HG03103 (cell line): ENCODE results near the gene FADS3.

ENCODE experiments used
- ATAC-seq: cut with Tn5 transposase; IDR thresholded peaks from one replicate; pipeline ENCODE4 v1.9.1; 2021; ENCODE audit warnings: low read depth; ENCODE audit not compliant: unreplicated experiment

The FADS3 gene

DNA sequence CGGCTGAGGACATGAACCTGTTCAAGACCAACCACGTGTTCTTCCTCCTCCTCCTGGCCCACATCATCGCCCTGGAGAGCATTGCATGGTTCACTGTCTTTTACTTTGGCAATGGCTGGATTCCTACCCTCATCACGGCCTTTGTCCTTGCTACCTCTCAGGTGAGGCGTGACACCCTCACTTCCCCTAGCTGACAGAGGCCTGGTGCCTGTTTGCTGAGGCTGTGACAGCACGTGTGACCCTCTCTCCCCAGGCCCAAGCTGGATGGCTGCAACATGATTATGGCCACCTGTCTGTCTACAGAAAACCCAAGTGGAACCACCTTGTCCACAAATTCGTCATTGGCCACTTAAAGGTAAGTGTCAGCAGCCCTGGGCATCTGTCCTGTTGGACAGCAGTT is 51.0 kb downstream of the FADS3 start:
- no peak for ATAC-seq

DNA sequence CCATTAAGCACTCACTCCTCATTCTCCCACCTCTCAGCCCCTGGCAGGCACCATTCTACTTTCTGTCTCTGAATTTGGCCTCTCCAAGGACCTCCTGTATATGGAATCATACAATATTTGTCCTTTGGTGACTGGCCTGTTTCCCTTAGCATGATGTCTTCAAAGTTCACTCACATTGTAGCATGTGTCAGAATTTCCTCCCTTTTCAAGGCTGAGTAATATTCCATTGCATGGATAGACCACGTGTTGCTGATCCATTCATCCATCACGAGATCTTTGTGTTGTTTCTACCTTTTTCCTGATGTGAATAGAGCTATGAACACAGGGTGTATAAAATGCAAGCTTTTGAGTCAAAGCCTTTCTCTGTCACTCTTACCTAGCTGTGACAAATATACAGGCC is 51.6 kb downstream of the FADS3 start:
- ATAC-seq = no peak

DNA sequence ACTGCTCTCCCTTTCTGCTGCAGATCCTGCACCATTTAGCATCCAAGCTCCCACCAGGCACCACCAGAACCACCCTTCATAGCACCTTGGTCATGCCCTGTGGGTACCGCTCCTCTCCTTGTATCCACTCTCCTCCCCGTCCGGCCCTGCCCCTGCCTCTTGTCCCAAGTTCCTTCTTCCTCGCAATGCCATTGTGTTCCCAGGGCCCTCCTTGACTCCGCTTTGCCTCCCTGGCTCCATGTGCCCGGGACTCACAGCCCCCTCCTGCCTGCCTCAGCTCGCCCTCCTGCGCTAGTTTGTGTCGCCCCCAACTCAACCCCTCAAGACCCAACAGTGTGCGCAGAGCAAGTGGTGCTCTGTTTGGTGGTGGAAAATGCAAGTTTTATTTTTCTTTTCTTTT is 52.4 kb downstream of the FADS3 start:
- no peak for ATAC-seq

DNA sequence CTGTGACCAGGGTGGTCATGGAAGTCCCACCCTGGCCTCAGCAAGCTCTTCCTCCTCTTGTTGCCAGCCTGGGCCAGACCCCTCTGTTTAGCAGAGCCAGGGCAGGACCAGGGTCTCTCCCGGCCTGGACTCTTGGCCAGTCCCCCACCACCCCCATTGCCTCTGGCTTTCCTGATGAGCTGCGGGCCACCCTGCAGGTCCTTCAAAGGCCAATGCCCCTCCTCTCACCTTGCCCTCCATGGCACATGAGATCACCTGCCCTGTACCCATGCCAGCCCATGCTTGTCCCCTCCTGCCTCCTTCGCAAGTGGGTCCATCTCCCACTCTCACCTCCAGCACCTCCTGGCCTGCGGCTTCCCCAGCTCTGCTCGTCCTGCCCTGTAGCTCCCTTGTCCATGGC is 52.8 kb downstream of the FADS3 start:
- no peak for ATAC-seq

DNA sequence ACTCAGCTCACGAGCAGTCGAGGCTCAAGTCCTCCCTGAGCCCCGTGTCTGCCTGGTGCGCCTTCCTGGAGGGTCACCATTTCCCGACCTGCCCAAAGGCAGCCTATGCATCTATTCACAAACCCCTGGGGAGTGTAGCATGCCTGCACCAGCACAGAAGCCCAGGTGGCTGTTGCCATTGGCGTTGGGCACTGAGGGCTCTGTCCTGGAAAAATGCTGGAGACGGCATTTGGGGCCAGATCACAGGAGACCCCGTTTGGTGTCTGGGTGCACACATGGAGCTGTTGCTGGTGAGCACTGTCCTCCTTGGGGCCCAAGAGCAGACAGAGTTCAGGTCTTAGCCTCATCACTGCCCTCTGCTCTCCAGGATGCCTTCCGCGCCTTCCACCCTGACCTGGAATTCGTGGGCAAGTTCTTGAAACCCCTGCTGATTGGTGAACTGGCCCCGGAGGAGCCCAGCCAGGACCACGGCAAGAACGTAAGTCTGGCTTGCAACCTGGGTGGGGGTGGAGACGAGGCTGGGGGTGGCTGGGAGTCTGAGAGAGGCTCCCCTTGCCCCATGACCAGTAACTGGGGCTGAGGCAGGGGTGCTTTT is 53.8 kb downstream of the FADS3 start:
- ATAC-seq = no peak

DNA sequence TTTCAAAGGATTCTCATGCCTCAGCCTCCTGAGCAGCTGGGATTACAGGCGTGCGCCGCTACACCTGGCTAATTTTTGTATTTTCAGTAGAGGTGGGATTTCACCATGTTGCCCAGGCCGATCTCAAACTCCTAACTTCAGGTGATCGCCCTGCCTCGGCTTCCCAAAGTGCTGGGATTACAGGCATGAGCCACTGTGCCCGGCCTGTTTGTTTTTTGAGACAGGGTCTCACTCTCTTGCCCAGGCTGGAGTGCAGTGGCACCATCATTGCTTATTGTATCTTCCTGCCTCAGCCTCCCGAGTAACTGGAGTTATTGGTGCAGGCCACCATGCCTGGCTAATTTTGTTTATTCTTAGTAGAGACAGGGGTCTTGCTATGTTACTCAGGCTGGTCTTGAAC is 55.2 kb downstream of the FADS3 start:
- no peak for ATAC-seq

DNA sequence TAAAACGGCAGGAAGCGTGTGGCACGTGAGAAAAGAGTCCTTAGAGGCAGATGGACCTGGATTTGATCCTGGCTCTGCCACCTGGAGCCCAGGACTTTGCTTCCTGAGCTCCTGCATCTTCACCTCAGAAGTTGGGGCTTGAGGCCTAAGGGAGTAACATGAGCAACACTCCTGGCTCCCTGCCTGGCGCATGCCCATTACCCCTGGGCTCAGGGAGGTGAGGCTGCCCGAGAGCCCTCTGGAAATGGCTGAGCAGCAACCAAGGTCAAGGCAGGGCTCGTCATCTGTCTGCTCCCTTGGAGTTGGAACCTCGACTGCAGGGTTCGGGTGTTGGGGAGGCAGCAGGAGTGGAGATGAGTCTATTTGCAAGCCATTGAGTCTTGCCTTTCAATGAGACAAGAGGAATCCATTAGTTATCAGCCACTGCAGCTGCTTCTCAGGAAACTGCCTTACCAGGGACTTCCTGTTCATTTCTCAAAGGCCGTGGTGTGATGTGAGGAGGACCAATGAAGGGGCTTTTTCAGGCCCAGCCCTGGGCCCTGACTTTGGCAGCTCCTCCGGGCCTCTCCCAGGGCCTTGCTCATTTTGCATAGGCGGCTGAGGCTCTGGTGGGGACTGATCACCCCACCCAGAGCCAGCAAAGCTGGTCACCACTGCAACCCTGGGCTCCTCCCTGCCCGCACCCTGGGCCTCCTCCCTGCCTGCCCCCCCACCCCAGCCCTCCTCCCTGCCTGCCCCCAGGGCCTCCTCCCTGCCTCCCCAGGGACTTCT is 56.9 kb downstream of the FADS3 start:
- ATAC-seq = peak; percentile 88

DNA sequence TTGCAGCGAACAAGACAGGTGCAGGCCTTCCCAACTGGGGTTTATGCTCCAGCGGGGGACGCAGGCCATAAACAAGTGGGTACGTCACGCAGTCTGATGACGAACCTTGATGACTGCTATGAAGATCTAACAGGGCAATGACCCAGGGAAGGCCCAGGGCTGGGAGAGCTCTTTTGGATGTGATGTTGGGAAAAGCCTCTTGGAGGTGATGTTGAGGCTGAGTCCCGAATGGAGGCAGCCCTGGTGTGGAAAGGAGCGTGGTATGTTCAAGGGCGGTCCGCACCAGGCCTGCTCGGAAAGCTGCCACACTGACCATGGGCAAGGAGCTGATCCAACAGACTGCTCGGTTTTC is 57.4 kb downstream of the FADS3 start:
- ATAC-seq = no peak

DNA sequence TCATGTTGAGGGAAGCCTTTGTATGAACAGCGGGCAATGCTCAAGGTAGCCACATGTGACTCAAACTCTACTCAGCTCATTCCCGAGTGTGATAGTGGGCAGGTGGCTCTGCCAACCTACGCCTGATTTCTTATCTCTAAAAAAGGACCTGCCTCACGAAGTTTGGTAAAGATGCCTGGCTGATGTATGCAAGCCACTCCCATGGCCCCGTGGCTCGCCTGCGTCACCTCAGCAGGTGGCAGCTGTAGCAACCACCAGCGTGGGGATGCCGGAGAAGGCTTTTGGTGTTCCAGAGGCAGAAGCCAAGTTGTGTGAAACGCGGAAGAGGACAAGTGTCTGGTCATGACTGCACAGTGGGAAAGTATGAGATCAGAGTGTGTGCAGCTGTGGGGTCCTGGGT is 57.9 kb downstream of the FADS3 start:
- no peak for ATAC-seq

DNA sequence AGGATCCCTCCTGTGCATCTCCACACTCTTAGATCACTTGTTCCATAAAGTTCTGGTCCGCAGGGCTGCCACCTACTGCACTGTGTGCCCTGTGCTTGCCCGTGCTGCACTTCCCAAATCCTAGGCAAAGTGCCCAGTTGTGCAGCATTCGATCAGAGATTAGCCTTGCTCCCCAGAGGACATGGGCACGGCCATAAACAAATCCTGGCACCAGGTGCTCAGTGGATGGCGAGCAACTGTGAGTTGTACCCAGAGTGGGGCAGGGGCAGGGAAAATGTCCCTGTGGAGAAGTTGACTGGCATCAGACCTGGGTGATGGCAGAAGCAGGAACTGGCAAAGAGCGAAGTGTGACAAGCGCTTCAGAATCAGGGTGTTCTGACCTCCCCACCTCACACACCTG is 58.6 kb downstream of the FADS3 start:
- ATAC-seq = no peak

DNA sequence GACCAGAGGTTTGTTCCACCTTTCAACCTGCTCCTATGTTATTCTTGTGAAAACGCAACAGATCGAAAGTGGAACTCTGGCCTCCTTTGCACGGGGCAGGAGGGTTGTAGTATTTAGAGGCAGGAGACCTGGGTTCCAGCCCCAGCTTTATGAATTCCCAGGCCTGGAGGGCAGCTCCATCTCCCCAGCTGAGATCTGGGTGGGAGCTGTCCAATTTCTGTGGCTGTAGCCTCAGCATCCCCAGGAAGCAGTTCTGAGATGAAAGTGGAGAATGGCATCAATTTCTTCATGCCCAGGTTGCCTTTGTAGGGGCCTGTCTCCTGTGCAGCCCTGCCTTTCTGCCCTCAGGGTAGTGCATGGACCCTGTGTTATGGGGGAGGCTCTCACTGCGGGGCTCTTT is 59.1 kb downstream of the FADS3 start:
- ATAC-seq = no peak

DNA sequence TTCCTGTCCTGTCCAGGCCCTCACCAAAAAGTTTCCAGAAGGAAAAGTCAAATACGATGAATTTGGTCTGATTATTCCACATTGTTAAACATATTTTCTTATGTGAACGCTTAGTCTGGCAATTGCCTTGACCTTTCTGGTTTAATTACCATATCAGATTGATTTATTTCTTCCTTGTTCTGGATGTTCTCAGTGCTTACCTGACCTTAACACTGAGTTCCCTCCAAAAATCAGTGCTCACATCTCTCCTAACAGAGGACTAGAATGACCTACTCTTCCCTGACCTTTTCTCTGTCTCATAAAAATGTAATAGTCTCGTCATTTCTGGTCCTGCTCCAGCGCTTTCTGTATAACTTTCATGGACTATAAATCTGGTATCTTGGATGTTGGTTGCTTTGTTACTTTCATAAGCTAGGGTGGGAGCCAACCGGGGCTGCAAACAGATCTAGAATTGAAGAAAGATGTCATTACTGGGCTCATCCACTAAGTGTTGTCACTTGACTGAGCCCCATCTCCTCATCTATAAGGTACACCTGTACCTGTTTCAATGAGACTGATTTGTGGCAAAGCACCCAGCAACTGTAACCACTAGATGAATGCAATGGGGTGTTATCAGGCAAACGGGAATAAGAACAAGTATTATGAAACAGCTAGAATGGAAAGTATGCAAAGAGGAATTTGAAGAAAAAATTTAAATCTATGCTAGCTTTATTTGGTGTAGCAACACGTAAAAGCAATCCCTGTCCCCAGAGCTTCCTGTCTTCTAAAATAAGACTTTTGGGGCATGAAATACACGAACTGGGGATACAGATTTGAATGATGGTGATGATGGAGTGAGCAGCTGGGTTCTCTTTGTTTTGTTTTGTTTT is 60.9 kb downstream of the FADS3 start:
- no peak for ATAC-seq

DNA sequence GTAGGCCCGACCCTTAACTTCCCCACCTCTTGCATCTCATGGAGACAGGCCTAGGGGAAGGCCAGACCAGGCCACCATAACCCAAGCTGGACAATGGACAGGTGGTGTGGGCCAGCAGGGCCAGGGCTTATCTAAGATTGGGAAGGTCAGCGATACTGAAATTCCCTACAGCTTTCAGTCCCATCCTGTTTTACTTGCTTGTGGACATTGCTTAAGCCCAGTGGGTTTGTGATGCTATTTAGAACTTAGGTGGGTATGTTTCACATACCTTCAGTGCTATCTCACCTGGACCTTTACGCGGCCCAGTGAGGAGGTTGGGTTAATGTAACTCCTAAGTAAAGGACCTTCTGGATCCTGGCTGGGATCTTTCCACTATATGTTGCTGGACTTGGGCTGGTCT is 61.5 kb downstream of the FADS3 start:
- ATAC-seq = no peak

DNA sequence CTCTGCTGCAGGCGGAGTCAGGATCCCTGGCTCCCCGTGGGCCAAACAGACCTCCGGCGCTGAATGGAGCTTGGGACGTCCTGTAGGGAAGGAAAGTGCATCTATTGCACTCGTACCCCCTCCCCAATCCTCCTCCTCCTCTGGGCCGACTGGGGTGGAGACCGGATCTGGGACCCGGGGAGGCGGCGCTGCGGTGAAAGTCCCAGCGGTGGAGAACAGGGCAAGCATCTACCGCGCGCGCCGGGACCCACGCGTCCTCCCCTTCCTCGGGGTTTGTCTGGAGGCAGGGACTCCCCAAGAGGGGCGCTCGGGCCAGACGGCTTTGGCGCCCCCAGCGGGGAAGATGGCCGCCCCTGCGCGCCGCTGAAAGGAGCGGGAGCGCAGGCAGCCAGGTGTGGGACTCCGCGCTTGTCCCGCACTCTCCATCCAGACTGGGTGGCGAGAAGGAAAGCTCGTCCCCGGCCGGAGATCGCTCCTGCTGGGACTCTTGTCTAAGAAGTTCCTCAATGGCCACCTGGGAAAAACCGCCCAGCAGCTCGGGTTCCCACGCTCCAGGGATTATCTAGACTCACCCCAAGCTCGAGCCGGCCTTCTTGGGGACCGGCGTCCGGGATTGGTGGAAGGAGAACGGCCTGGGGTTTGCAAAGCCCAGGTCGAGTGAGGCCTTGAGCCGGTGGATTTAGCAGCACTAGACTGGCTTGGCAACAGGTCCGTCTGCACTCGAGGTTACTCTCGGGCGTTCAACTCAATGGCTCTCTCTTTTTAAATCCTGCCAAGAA is 62.5 kb downstream of the FADS3 start:
- ATAC-seq = no peak

DNA sequence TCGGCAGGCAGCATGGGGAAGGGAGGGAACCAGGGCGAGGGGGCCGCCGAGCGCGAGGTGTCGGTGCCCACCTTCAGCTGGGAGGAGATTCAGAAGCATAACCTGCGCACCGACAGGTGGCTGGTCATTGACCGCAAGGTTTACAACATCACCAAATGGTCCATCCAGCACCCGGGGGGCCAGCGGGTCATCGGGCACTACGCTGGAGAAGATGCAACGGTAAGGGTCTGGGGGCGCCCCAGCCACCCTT is 63.0 kb downstream of the FADS3 start:
- no peak for ATAC-seq

DNA sequence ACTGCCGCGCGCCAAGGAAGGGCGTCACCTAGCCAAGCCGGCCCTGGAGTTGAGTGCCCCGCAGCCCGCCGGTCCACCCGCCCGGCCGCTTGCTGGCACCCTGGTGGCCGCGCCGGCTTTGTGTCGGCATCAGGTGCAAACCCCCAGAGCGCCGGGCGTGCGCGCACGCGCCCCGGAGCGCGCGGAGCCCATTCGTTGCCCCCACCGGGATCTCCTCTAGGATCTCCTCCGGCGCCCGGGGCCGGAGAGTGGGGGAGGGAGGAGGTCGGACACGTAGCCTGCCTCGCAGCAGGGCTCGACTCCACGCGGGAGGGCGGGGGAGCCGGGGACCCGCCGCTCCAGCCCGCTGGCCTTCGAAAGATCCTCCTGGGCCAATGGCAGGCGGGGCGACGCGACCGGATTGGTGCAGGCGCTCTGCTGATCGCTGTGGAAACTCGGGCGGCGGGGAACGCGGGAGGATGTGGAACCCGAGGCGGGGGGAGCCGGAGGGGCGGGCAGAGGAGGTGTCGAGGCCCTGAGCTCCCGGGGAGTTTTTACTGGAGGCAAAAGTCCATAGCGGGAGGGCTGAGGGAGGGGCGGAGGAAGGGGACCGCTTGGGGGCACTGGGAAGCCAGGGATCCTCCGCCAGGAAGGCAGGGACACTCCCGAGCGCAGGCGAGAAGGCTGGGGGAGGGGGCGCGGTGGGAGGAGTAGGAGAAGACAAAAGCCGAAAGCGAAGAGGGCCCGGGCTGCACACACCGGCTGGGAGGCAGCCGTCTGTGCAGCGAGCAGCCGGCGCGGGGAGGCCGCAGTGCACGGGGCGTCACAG is 63.6 kb downstream of the FADS3 start, which contains the start of gene FADS2:
Gene FADS2, plus strand, starts transcription at position 730 of the 808 bp plus-strand sequence. CDS start 91 bp downstream, outside the sequence.
- ATAC-seq = peak; percentile 66

DNA sequence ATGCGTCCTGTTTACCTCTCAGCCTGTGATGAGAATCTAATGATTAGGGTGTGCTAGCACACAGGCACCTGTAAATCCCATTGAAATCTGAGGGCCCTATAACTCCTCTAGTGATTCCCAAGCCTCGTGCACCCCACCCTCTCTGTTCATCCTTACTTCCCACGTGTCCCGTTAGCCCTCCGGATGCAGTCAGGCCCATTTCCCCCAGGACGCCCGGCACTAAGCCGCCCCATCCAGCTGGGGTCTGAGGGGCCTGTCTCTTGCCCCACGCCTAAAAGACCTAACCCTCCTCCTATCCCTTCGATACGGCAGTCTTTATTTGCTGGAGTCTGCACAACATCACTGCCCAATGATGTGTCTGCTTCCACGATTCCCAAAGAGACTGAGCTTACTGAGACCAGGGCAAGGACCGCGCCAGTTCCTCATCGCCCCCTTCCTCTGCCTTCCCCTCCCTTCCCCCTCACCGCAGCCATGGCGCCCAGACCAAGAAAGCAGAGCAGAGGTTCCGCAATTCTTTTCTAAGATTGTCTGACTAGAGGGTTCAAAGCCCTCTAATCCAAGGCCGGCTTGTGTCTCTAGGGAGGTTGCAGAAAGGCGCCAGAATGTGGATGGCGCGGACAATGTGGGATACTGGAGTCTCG is 64.3 kb downstream of the FADS3 start:
- ATAC-seq = peak; percentile 1
